Common myeloid progenitor, CD34-positive (primary cell): Measurements from ENCODE around the gene SCUBE3.

ENCODE experiments used
- CTCF ChIA-PET: fragments of 350-600 bp; sonication (Branson Sonifier 250); formaldehyde crosslinking; loops from one replicate; lab custom pipeline; 2021; ENCODE audit warnings: antibody characterized with exemption; lab: Charles Lee
- POLR2A ChIA-PET: fragments of 350-600 bp; sonication (Branson Sonifier 250); formaldehyde crosslinking; loops from one replicate; lab custom pipeline; 2021; ENCODE audit warnings: antibody characterized with exemption; lab: Charles Lee
- DNase-seq, 3 donors: peaks; one replicate each; pipeline versions ENCODE4 v3.0.0 to v3.0.0-alpha.2; 2013
- H3K27ac ChIP-seq, 2 experiments: 1 replicate in 1 of 2; 2 replicates in 1 of 2; pipeline ENCODE4 v1.7.0; 2013; ENCODE audit warnings: inconsistent platforms in 2 of 2, low read length in 2 of 2, mild to moderate bottlenecking in 2 of 2, low read depth in 1 of 2, moderate library complexity in 1 of 2; ENCODE audit not compliant: severe bottlenecking in 2 of 2, insufficient read depth in 1 of 2, poor library complexity in 1 of 2
- H3K27me3 ChIP-seq, 5 experiments: replicated peaks in 2 of 5; 1 replicate in 3 of 5; 2 replicates in 2 of 5; pipeline versions ENCODE4 v1.6.1 to v1.7.0; 2013; ENCODE audit warnings: low read length in 4 of 5, mild to moderate bottlenecking in 2 of 5, moderate library complexity in 2 of 5, inconsistent platforms in 1 of 5; ENCODE audit not compliant: insufficient read depth in 5 of 5, control insufficient read depth in 4 of 5
- H3K36me3 ChIP-seq, 4 experiments: 1 replicate in 2 of 4; 2 replicates in 2 of 4; pipeline versions ENCODE4 v1.6.1 to v1.7.0; 2013; ENCODE audit warnings: low read length in 3 of 4, control low read depth in 1 of 4, mild to moderate bottlenecking in 1 of 4; ENCODE audit not compliant: control insufficient read depth in 4 of 4, insufficient read depth in 4 of 4
- H3K4me1 ChIP-seq, 4 experiments: 1 replicate in 3 of 4; 2 replicates in 1 of 4; pipeline versions ENCODE4 v1.6.1 to v1.7.1; 2013; ENCODE audit warnings: low read length in 3 of 4, mild to moderate bottlenecking in 3 of 4, control low read depth in 1 of 4, inconsistent platforms in 1 of 4, moderate library complexity in 1 of 4; ENCODE audit not compliant: control insufficient read depth in 4 of 4, insufficient read depth in 4 of 4; ENCODE audit errors: control extremely low read depth in 1 of 4
- H3K4me3 ChIP-seq, 7 experiments: 1 replicate in 4 of 7; 2 replicates in 3 of 7; pipeline versions ENCODE4 v1.5.1 to v1.7.0; 2013; ENCODE audit warnings: mild to moderate bottlenecking in 7 of 7, low read length in 6 of 7, moderate library complexity in 6 of 7, inconsistent platforms in 2 of 7, low read depth in 2 of 7, control low read depth in 1 of 7; ENCODE audit not compliant: insufficient read depth in 4 of 7, control insufficient read depth in 1 of 7; ENCODE audit errors: extremely low read depth in 1 of 7
- H3K9me3 ChIP-seq, 5 experiments: 1 replicate in 4 of 5; 2 replicates in 1 of 5; pipeline versions ENCODE4 v1.6.1 to v1.7.1; 2013; ENCODE audit warnings: low read length in 4 of 5, mild to moderate bottlenecking in 2 of 5, inconsistent platforms in 1 of 5, low read depth in 1 of 5, moderate library complexity in 1 of 5; ENCODE audit not compliant: control insufficient read depth in 4 of 5, insufficient read depth in 2 of 5; ENCODE audit errors: control extremely low read depth in 1 of 5
- WGBS: methylation state at CpG from one replicate; pipeline ENCODE4 v1.1.5; 2013; ENCODE audit not compliant: insufficient coverage; 5-methylcytosine and 5-hydroxymethylcytosine counted together

The SCUBE3 gene

GRCh38 chr6:35179901-35180535 is 33.7 kb upstream of the SCUBE3 start:
- Histone ChIP-seq H3K4me1 (peaks cover 0 to 4% (median 2%) of the 10 kb centered on the region in 4 experiments), H3K36me3 (no peaks in the 10 kb centered on the region), H3K27ac (no peak overlapping the region), H3K9me3 (no peaks in the 10 kb centered on the region), H3K27me3 (peaks cover 0 to 9% (median 3%) of the 10 kb centered on the region in 5 experiments), H3K4me3 (no peak overlapping the region)
- ChIA-PET POLR2A (no interaction called here), CTCF (interaction anchor here (1.4 to 2.7 kb wide), 2 partner anchors 12 to 24 kb away, joined by 3 to 6 read pairs; no protein-coding TSS in a partner anchor)
- no peak for DNase-seq
- WGBS: no CpG with 5 or more reads among the region's 2 CpGs

GRCh38 chr6:35181308-35181932 is 32.3 kb upstream of the SCUBE3 start:
- Histone ChIP-seq H3K4me3 (no peak overlapping the region), H3K9me3 (no peaks in the 10 kb centered on the region), H3K27me3 (peaks cover 0 to 9% (median 5%) of the 10 kb centered on the region in 5 experiments), H3K27ac (no peak overlapping the region), H3K4me1 (peaks cover 0 to 3% (median 1%) of the 10 kb centered on the region in 4 experiments), H3K36me3 (no peaks in the 10 kb centered on the region)
- 92% methylated on average over 4 of the region's 5 CpGs for WGBS
- ChIA-PET POLR2A (no interaction called here), CTCF (interaction anchor here (1.3 kb wide), 1 partner anchor 27 kb away, joined by 3 read pairs; no protein-coding TSS in a partner anchor)
- no peak for DNase-seq

DNA sequence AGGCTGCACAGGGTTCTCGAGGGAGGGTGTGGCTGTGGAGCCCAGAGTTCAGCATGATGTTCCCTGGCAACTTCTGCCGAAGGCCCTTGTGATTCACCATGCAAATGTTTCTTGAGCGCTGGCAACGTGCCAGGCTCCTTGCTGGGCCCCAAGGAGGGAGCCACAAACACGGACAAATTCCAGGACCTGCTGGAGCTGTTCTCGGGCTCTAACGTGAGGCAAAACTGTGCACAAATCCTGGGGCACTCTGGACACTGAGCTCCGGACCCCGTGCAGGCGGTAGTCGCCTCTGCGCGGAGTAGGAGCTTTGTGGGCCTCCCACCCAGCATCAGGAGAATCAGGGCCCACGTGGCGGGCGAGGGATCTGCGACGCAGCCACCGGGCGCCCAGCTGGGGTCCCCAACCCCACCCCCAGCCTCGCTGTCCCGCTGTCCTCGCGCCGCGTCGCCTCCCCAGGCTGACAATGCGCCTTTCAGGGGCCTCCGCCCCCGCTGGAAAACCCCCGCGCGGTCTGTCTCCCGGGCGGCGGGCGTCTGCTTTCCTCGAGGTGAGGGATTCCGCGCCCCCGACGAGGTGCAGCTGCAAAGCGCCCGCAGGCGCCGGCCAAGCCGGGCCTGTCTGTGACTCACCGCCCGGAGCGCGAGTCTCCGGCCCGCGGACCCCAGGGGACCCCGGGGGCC is 31.7 kb upstream of the SCUBE3 start:
- H3K27ac ChIP-seq: no peak overlapping the region
- peaks cover 0 to 10% (median 5%) of the 10 kb centered on the region in 5 experiments for H3K27me3 ChIP-seq
- POLR2A ChIA-PET: no interaction called here
- CTCF ChIA-PET: interaction anchor here (1.3 kb wide), 1 partner anchor 27 kb away, joined by 3 read pairs; no protein-coding TSS in a partner anchor
- H3K4me1 ChIP-seq: peaks cover 0 to 3% (median 1%) of the 10 kb centered on the region in 4 experiments
- H3K36me3 ChIP-seq: no peaks in the 10 kb centered on the region
- peak; percentile 9 to 85 (median 78) for DNase-seq
- WGBS: 60% methylated on average over 26 of the region's 55 CpGs
- no peaks in the 10 kb centered on the region for H3K9me3 ChIP-seq
- no peak overlapping the region for H3K4me3 ChIP-seq

- Histone ChIP-seq H3K36me3 (no peaks in the 10 kb centered on the region), H3K27me3 (peaks cover 0 to 10% (median 5%) of the 10 kb centered on the region in 5 experiments), H3K9me3 (no peaks in the 10 kb centered on the region), H3K27ac (no peak overlapping the region), H3K4me1 (peaks cover 0 to 3% (median 0%) of the 10 kb centered on the region in 4 experiments), H3K4me3 (no peak overlapping the region)
- CTCF ChIA-PET: interaction anchor here (1.2 kb wide), 1 partner anchor 25 kb away, joined by 3 read pairs; no protein-coding TSS in a partner anchor
- POLR2A ChIA-PET: no interaction called here
- 100% methylated on average over 2 of the region's 2 CpGs for WGBS
- DNase-seq: no peak
These were observed 30.5 kb upstream of the SCUBE3 start for GRCh38 chr6:35183281-35183680.

GRCh38 chr6:35183935-35184334 is 29.8 kb upstream of the SCUBE3 start:
- 100% methylated on average over 2 of the region's 2 CpGs for WGBS
- ChIA-PET POLR2A (no interaction called here), CTCF (interaction anchor here (1.2 kb wide), 1 partner anchor 24 kb away, joined by 3 read pairs; no protein-coding TSS in a partner anchor)
- H3K27me3 ChIP-seq: peaks cover 0 to 10% (median 5%) of the 10 kb centered on the region in 5 experiments
- no peaks in the 10 kb centered on the region for H3K9me3 ChIP-seq
- DNase-seq: no peak
- no peak overlapping the region for H3K4me3 ChIP-seq
- no peaks in the 10 kb centered on the region for H3K36me3 ChIP-seq
- peaks cover 0 to 3% (median 0%) of the 10 kb centered on the region in 4 experiments for H3K4me1 ChIP-seq
- H3K27ac ChIP-seq: no peak overlapping the region

GRCh38 chr6:35184580-35185301 is 29.0 kb upstream of the SCUBE3 start:
- peaks cover 0 to 3% (median 0%) of the 10 kb centered on the region in 4 experiments for H3K4me1 ChIP-seq
- no peaks in the 10 kb centered on the region for H3K9me3 ChIP-seq
- H3K27ac ChIP-seq: no peak overlapping the region
- WGBS: 70% methylated on average over 5 of the region's 9 CpGs
- H3K4me3 ChIP-seq: no peak overlapping the region
- DNase-seq: no peak
- ChIA-PET CTCF (interaction anchor here (0.7 to 1.2 kb wide), 2 partner anchors 15 to 23 kb away, joined by 3 read pairs; no protein-coding TSS in a partner anchor), POLR2A (interaction anchor here (0.6 kb wide), 2 partner anchors 99 to 326 kb away, joined by 3 read pairs; no protein-coding TSS in a partner anchor)
- H3K36me3 ChIP-seq: no peaks in the 10 kb centered on the region
- peaks cover 0 to 10% (median 5%) of the 10 kb centered on the region in 5 experiments for H3K27me3 ChIP-seq
